GM12875 (cell line): ENCODE measurements around the gene PPP2R2D.

Experiments
- H3K4me3 ChIP-seq: one replicate; pipeline ENCODE4 v1.5.1; 2011; ENCODE audit warnings: low read depth, low read length, control low read depth
- CTCF ChIP-seq: IDR thresholded peaks from 2 replicates; pipeline ENCODE4 v1.5.1; 2011; ENCODE audit warnings: low read depth, mild to moderate bottlenecking, control low read depth, inconsistent platforms, low read length, moderate library complexity, borderline replicate concordance; ENCODE audit not compliant: insufficient read depth

PPP2R2D gene

DNA sequence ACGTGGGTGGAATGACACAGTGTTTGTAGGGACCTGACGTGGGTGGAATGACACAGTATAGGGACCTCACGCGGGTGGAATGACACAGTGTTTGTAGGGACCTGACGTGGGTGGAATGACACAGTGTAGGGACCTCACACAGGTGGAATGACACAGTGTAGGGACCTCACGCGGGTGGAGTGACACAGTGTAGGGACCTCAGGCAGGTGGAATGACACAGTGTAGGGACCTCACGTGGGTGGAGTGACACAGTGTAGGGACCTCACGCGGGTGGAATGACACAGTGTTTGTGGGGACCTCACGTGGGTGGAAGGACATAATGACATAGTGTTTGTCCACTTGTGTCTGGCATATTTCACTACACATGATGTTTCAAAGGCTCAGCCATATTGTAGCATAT, 19.3 kb downstream of the PPP2R2D start:
- TF ChIP-seq CTCF = no peak
- no peak overlapping the region for H3K4me3 ChIP-seq

- TF ChIP-seq CTCF = no peak
- no peak overlapping the region for H3K4me3 ChIP-seq
These were observed 19.9 kb downstream of the PPP2R2D start for GRCh38 chr10:131920693-131921092.

GRCh38 chr10:131921184-131921583, 20.4 kb downstream of the PPP2R2D start:
- no peak for TF ChIP-seq CTCF

GRCh38 chr10:131923038-131923756, 22.4 kb downstream of the PPP2R2D start:
- H3K4me3 ChIP-seq = no peak overlapping the region
- no peak for TF ChIP-seq CTCF

More at GRCh38 chr10:131921184-131921583, 20.4 kb downstream of the PPP2R2D start:
- H3K4me3 ChIP-seq = no peak overlapping the region

DNA sequence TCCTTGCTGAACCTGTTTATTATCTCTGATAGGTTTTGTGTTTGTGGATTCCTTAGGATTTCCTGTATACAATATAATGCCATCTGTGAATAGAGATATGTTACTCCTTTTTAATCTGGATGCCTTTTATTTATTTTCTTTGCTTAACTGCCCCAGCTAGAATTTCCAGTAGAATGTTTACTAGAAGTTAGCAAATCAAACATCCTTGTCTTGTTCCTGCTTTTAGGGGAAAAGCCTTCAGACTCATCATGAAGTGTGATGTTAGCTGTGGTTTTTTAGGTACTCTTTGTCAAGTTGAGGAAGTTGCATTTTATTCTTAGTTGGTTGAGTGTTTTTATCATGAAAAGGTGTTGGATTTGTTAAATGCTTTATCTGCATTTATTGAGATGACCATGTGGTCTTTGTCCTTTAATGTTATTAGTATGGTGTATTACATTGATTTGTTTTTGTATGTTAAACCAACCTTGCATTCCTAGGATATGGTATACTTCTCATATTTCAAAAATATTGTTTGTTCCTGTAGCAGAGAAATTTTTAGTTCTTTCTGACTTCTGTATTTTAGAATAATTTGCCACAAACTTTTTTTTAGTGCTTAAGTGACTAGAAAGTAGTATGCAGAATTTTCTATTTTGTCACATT, 24.3 kb downstream of the PPP2R2D start:
- no peak overlapping the region for H3K4me3 ChIP-seq
- no peak for TF ChIP-seq CTCF

DNA sequence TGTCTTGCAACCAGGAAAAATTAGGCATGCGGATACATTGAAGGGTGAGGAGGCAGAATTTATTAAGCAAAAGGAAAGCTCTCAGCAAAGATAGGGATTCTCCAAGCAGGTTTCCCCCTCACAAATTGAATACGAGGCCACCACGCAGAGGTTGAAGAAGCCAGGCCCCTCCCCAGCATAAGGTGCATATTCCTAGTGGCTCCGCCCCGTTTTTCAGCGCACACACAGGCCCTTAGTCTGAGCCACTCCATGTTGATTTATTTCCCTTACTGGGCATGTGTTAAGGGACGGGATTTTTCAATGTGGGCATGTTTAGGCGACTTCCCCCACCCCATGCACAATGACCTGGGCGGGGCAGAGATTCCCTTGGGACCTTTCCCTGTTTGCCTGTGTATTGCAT, 24.9 kb downstream of the PPP2R2D start:
- TF ChIP-seq CTCF = no peak
- no peak overlapping the region for H3K4me3 ChIP-seq

DNA sequence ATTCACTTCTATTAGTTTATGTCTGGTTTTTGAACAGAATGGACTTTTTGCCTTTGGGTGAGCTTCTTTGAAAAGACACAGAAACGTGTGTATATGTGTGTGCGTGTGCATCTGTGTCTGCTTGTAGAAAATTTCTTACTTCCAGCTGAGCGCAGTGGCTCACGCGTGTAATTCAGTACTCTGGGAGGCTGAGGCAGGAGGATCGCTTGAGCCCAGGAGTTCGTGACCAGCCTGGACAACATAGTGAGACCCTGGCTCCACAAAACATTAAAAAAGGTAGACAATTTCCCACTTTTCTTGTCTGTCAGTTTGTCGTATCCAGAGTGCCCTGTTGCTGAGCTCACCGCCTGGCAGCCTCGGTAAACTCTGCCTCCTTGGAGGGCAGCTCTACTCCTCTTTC, 25.4 kb downstream of the PPP2R2D start:
- H3K4me3 ChIP-seq = no peak overlapping the region
- TF ChIP-seq CTCF = no peak
